A673 (cell line): ENCODE data around the gene CMTM7.

ENCODE experiments used
- CTCF ChIP-seq: fragments of 300-800, 200-600 bp; sonication (generic); conservative IDR thresholded peaks from 2 replicates; pipeline ENCODE4 v1.5.1; 2017; ENCODE audit warnings: low read depth, mild to moderate bottlenecking, antibody characterized with exemption, low read length, moderate library complexity, mixed read lengths
- EZH2 ChIP-seq: fragments of 200-600 bp; sonication (generic); IDR thresholded peaks from 2 replicates; pipeline ENCODE4 v1.6.1; 2017; ENCODE audit warnings: borderline replicate concordance, low read depth, mild to moderate bottlenecking, mixed read lengths, antibody characterized with exemption, low read length; ENCODE audit not compliant: poor library complexity, severe bottlenecking

GRCh38 chr3:32498992-32499391 is 107.3 kb downstream of the CMTM7 start:
- TF ChIP-seq CTCF (no peak), EZH2 (no peak)
